ENCODE measurements around the gene PRKCA.

DNA sequence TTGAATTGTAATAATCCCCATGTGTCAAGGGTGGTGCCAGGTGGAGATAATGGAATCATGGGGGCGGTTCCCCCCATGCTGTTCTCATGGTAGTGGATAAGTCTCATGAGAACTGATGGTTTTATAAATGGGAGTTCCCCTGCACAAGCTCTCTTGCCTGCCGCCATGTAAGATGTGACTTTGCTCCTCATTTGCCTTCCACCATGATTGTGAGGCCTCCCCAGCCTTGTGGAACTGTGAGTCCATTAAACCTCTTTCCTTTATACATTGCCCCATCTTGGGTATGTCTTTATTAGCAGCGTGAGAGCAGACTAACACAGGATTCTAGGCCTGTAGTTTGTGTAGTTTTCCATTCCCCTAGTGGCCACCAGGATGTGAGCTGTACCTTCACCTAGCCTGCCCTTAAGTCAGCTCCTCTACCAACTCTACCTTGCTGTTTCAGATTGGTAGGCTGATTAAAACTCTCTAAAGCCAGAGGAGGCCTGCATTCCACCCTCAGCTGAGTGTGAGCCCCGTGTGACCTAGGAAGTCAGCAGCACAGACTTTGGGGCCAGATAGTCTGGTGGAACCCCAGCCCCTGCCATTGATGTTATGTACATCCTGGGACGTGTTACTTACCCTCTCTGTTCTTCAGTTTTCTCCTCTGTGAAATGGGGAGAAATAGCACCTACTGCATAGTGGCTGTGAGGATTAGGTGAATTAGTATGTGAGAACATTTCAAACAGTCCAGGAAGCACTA, 280.1 kb downstream of the PRKCA start:
- TF ChIP-seq ESRRG (CRISPR knock-in tag; IDR thresholded peaks at IDR 0.05) (no peak), CREB5 (CRISPR knock-in tag; IDR thresholded peaks at IDR 0.05; ENCODE audit: low read depth) (no peak), ZFP30 (CRISPR knock-in tag; IDR thresholded peaks at IDR 0.05) (no peak), TCF4 (CRISPR knock-in tag; IDR thresholded peaks at IDR 0.05; ENCODE audit: borderline replicate concordance) (no peak), PATZ1 (CRISPR knock-in tag; IDR thresholded peaks at IDR 0.05; ENCODE audit: borderline replicate concordance) (no peak), CSDC2 (CRISPR knock-in tag; IDR thresholded peaks at IDR 0.05) (no peak), ARNTL (CRISPR knock-in tag; IDR thresholded peaks at IDR 0.05; ENCODE audit: borderline replicate concordance, low read depth) (no peak), RARB (CRISPR knock-in tag; IDR thresholded peaks at IDR 0.05) (no peak), CSRNP3 (CRISPR knock-in tag; IDR thresholded peaks at IDR 0.05) (no peak), ZNF8 (CRISPR knock-in tag; IDR thresholded peaks at IDR 0.05) (no peak), PPARA (CRISPR knock-in tag; IDR thresholded peaks at IDR 0.05; ENCODE audit: borderline replicate concordance) (no peak)
